Kidney epithelial cell (primary cell): ENCODE results near the gene MAPKAPK3. TPM values are rescaled to one million over a fixed set of nuclear protein-coding genes. Genes with fewer than 3 reads are reported as not detected.

ENCODE experiments used
- DNase-seq: peaks from one replicate; pipeline ENCODE4 v3.0.0-alpha.2; 2010; ENCODE audit warnings: low read depth
- H3K27me3 ChIP-seq: 2 replicates; pipeline ENCODE4 v1.6.0; 2011; ENCODE audit warnings: low read length; ENCODE audit not compliant: control insufficient read depth, insufficient read depth
- H3K36me3 ChIP-seq: 2 replicates; pipeline ENCODE4 v1.5.1; 2011; ENCODE audit warnings: low read length; ENCODE audit not compliant: control insufficient read depth, insufficient read depth
- H3K4me3 ChIP-seq: 2 replicates; pipeline ENCODE4 v1.5.1; 2011; ENCODE audit warnings: low read depth, mild to moderate bottlenecking, control low read depth, low read length
- total RNA-seq: library from RNA; depleted of rRNA; stranded (reverse); fragments of >200 nt; gene quantifications from 2 replicates; pipeline ENCODE4 v1.2.3, GENCODE V29; 2015
- TF ChIP-seq, protein P1 (sequence below): IDR thresholded peaks from 2 replicates; pipeline ENCODE4 v1.5.1; 2011; ENCODE audit warnings: mild to moderate bottlenecking, moderate library complexity, low read length, control low read depth, inconsistent platforms; ENCODE audit not compliant: insufficient read depth, poor library complexity, severe bottlenecking

The MAPKAPK3 gene
- total RNA-seq, 1 donor from 2014 or later: 61.1 TPM

DNA sequence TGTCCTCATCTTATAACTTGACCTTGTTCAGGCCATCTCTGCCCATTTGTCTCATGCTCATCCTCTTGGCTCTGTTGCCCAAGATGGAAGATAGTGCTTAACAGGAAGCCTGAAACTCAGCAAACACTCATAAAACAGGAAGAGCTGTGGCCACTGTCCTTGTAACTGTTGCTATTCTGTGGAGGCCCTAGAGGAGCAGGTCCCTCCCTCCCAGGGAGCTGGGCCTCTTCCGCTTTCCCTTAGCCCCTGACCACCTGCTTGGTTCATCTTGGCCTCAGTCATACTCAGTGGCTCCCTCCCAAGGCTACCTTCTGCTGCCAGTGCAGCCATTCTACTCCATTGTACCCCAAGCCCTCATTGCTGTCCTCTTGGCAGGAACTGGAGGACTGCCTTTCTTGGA, 3.5 kb downstream of the MAPKAPK3 start:
- no peak for DNase-seq
- Histone ChIP-seq H3K36me3 (no peaks in the 10 kb centered on the region), H3K4me3 (no peak overlapping the region), H3K27me3 (no peaks in the 10 kb centered on the region)
- TF ChIP-seq, protein P1, sequence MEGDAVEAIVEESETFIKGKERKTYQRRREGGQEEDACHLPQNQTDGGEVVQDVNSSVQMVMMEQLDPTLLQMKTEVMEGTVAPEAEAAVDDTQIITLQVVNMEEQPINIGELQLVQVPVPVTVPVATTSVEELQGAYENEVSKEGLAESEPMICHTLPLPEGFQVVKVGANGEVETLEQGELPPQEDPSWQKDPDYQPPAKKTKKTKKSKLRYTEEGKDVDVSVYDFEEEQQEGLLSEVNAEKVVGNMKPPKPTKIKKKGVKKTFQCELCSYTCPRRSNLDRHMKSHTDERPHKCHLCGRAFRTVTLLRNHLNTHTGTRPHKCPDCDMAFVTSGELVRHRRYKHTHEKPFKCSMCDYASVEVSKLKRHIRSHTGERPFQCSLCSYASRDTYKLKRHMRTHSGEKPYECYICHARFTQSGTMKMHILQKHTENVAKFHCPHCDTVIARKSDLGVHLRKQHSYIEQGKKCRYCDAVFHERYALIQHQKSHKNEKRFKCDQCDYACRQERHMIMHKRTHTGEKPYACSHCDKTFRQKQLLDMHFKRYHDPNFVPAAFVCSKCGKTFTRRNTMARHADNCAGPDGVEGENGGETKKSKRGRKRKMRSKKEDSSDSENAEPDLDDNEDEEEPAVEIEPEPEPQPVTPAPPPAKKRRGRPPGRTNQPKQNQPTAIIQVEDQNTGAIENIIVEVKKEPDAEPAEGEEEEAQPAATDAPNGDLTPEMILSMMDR: peak; percentile 10

DNA sequence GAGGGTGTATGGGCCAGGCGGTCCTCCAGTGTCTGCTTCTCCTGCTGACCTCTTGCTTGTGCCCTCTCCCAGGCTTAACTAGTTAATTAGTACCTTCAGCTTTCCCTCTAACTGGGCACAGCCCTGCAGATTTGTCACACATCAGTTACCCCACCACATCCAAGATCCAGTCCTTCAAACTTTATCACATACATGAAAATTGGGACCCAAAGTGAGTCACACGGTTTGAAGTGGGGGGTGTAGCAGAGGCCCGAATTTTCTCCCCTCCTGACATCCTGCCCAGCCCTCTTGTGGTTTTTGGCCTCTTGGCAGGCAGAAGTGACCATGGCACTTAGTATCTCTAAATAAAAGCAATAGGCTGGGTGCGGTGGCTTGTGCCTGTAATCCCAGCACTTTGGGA, 3.9 kb downstream of the MAPKAPK3 start:
- H3K27me3 ChIP-seq: no peaks in the 10 kb centered on the region
- no peak for DNase-seq
- no peak overlapping the region for H3K4me3 ChIP-seq
- no peaks in the 10 kb centered on the region for H3K36me3 ChIP-seq
- TF ChIP-seq, protein P1: no peak

DNA sequence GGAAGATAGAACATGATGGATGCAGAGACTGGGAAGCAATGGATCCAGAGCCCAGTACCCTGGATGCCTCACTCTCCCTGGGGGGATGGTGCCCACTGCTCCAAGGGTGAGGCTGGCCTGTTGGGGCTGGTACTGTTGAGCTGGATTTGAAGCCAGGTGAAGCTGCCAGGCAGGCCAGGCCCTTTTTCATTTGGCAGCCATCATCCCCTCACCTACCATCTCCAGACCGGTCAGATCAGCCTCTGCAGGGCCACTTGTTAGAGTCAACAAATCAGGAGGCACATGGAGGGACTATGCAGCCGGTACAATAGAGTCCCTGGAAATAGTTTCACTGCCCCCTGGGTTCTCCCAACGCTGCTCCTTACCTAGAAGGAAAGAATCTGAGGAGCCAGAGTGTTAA, 5.9 kb downstream of the MAPKAPK3 start:
- H3K27me3 ChIP-seq: no peaks in the 10 kb centered on the region
- TF ChIP-seq, protein P1: no peak
- no peak for DNase-seq
- H3K4me3 ChIP-seq: no peak overlapping the region
- no peaks in the 10 kb centered on the region for H3K36me3 ChIP-seq

DNA sequence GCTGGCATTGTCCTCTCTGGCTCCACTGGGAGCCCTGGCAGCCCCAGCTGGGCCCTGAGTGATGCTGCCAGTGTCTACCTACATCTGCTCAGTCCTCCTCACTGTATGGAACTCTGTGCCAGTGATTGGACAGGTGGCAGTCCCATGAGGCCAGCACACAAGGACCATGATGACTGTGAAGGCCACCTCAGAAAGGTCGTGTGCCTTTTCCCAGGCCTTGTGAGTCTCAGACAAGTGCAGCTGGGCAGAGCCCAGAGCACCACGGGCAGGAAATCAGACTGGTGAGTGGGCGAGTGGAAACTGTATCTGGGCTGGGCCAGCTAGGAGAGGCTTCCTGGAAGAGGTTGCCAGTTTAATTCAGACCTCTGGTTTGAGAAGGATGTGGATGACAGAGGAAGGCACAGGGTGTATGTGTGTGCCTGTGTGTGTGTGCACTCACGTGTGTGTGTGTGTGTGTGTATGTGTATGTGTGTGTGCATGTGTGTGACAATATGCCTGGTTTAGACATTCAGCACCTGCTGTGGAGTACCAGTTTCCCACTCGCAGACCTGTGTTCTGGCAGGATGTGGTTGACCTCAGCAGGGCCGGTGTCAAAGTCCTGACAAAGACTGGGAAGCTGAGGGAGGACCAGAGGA, 7.0 kb downstream of the MAPKAPK3 start:
- Histone ChIP-seq H3K4me3 (no peak overlapping the region), H3K27me3 (no peaks in the 10 kb centered on the region), H3K36me3 (no peaks in the 10 kb centered on the region)
- TF ChIP-seq, protein P1: no peak
- no peak for DNase-seq

DNA sequence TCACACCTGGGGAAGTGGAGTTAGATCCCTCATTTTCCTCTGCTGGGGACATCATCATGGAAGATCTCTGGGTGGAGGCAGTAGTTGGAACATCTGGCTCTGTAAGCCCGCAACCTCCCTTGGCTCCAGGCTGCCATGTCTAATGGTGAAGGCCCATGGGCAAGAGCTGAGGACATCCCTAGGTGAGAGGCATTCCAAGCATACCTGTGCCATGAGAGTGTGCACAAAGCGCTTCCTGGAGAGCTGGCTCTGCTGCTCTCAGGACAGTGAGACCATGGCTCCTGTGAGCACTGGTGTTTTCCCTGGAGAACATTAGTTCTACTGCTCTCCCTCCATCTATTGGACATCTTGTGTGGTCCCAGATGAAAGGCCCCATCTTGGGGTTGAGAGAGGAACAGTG, 7.7 kb downstream of the MAPKAPK3 start:
- Histone ChIP-seq H3K27me3 (no peaks in the 10 kb centered on the region), H3K4me3 (no peak overlapping the region), H3K36me3 (no peaks in the 10 kb centered on the region)
- no peak for DNase-seq
- TF ChIP-seq, protein P1: no peak
